HepG2 (cell line): Measurements from ENCODE around the gene HLA-B.

Source experiments
- E2F5 ChIP-seq: sonication (generic); formaldehyde crosslinking; conservative IDR thresholded peaks from 2 replicates; pipeline ENCODE4 v1.4.0; 2020; ENCODE audit warnings: missing genetic modification reagents
- PREB ChIP-seq: sonication (generic); formaldehyde crosslinking; IDR thresholded peaks from 2 replicates; pipeline ENCODE4 v1.4.0; 2020; ENCODE audit warnings: missing genetic modification reagents
- ZKSCAN8 ChIP-seq: IDR thresholded peaks from 2 replicates; pipeline ENCODE4 v1.6.1; 2016; ENCODE audit warnings: borderline replicate concordance, missing genetic modification reagents, missing compliant biosample characterization
- ZNF20 ChIP-seq: sonication (generic); formaldehyde crosslinking; IDR thresholded peaks from 2 replicates; pipeline ENCODE4 v1.4.0; 2020; ENCODE audit warnings: mild to moderate bottlenecking, moderate library complexity, missing genetic modification reagents
- TF ChIP-seq, protein P1 (sequence below): sonication (generic); formaldehyde crosslinking; IDR thresholded peaks from 2 replicates; pipeline ENCODE4 v1.4.0; 2020; ENCODE audit warnings: mild to moderate bottlenecking, missing genetic modification reagents, borderline replicate concordance
- TF ChIP-seq, protein P2 (sequence below): sonication (generic); formaldehyde crosslinking; IDR thresholded peaks from 2 replicates; pipeline ENCODE4 v1.5.1; 2020; ENCODE audit warnings: missing genetic modification reagents, mild to moderate bottlenecking, borderline replicate concordance

DNA sequence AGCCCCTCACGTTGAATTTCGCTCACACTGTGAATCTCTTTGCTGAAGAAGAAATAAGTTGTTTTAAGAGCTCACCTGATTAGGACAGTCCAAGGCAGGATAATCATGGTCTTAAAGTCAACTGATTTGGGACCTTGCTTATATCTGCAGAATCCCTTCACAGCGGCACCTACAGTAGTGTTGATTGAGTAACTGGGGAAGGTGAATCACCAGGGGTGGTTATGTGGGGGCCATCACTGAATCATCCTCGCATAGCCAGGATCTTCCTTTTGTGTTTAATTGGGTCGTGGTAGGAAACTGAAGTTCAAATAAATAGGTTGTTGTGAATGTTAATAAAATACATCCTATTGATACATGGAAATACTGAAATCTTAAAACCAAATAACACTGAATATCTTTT is 26.2 kb upstream of the HLA-B start:
- no peak for TF ChIP-seq ZKSCAN8
- TF ChIP-seq, protein P1, sequence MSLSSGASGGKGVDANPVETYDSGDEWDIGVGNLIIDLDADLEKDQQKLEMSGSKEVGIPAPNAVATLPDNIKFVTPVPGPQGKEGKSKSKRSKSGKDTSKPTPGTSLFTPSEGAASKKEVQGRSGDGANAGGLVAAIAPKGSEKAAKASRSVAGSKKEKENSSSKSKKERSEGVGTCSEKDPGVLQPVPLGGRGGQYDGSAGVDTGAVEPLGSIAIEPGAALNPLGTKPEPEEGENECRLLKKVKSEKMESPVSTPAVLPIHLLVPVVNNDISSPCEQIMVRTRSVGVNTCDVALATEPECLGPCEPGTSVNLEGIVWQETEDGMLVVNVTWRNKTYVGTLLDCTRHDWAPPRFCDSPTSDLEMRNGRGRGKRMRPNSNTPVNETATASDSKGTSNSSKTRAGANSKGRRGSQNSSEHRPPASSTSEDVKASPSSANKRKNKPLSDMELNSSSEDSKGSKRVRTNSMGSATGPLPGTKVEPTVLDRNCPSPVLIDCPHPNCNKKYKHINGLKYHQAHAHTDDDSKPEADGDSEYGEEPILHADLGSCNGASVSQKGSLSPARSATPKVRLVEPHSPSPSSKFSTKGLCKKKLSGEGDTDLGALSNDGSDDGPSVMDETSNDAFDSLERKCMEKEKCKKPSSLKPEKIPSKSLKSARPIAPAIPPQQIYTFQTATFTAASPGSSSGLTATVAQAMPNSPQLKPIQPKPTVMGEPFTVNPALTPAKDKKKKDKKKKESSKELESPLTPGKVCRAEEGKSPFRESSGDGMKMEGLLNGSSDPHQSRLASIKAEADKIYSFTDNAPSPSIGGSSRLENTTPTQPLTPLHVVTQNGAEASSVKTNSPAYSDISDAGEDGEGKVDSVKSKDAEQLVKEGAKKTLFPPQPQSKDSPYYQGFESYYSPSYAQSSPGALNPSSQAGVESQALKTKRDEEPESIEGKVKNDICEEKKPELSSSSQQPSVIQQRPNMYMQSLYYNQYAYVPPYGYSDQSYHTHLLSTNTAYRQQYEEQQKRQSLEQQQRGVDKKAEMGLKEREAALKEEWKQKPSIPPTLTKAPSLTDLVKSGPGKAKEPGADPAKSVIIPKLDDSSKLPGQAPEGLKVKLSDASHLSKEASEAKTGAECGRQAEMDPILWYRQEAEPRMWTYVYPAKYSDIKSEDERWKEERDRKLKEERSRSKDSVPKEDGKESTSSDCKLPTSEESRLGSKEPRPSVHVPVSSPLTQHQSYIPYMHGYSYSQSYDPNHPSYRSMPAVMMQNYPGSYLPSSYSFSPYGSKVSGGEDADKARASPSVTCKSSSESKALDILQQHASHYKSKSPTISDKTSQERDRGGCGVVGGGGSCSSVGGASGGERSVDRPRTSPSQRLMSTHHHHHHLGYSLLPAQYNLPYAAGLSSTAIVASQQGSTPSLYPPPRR (CRISPR knock-in tag) = no peak
- TF ChIP-seq, protein P2, sequence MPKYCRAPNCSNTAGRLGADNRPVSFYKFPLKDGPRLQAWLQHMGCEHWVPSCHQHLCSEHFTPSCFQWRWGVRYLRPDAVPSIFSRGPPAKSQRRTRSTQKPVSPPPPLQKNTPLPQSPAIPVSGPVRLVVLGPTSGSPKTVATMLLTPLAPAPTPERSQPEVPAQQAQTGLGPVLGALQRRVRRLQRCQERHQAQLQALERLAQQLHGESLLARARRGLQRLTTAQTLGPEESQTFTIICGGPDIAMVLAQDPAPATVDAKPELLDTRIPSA (CRISPR knock-in tag) = no peak
- no peak for TF ChIP-seq ZNF20 (CRISPR knock-in tag)
- TF ChIP-seq E2F5 (CRISPR knock-in tag) = no peak
- TF ChIP-seq PREB (CRISPR knock-in tag) = no peak
